Activated B cell treated with CpG ODN at 0.5 μM for 24 hours (primary cell): ENCODE results near the gene SHF. TPM values are rescaled to one million over a fixed set of nuclear protein-coding genes. Genes with fewer than 3 reads are reported as not detected.

Source experiments
- ATAC-seq: fragments of 200-7000 bp; cut with Tn5 transposase; one replicate; pipeline ENCODE4 v1.10.0; 2021; ENCODE audit warnings: low read depth, mild to moderate bottlenecking, moderate library complexity
- CTCF ChIA-PET: fragments of 350-600 bp; sonication (Branson Sonifier 250); formaldehyde crosslinking; loops from one replicate; lab custom pipeline; 2021; ENCODE audit warnings: antibody characterized with exemption; lab: Charles Lee
- POLR2A ChIA-PET: fragments of 350-600 bp; sonication (Branson Sonifier 250); formaldehyde crosslinking; loops from one replicate; lab custom pipeline; 2021; ENCODE audit warnings: antibody characterized with exemption; lab: Charles Lee
- DNase-seq: peaks from one replicate; pipeline ENCODE4 v3.0.0; 2022
- H3K27ac Mint-ChIP-seq: one replicate; pipeline ENCODE4 v1.8.0; 2020; ENCODE audit warnings: mixed read lengths
- H3K27me3 Mint-ChIP-seq: one replicate; pipeline ENCODE4 v1.8.0; 2021; ENCODE audit warnings: mixed read lengths
- H3K36me3 Mint-ChIP-seq: one replicate; pipeline ENCODE4 v1.8.0; 2021; ENCODE audit warnings: low read depth, mixed read lengths
- H3K4me1 Mint-ChIP-seq: one replicate; pipeline ENCODE4 v1.8.0; 2021; ENCODE audit warnings: mixed read lengths
- H3K4me3 Mint-ChIP-seq: one replicate; pipeline ENCODE4 v1.8.0; 2020; ENCODE audit warnings: mild to moderate bottlenecking, mixed read lengths
- H3K9me3 Mint-ChIP-seq: one replicate; pipeline ENCODE4 v1.8.0; 2020; ENCODE audit warnings: mixed read lengths
- intact Hi-C: fragments of 100-400 bp; cut with micrococcal nuclease; formaldehyde crosslinking; loops from one replicate; pipeline ENCODE4 v1.15.1; 2024
- total RNA-seq: library from RNA; stranded (reverse); gene quantifications from 2 replicates; pipeline ENCODE4 v1.2.3, GENCODE V29; 2022
- TF ChIP-seq, protein P1 (sequence below): fragments of 200-600 bp; IDR thresholded peaks from one replicate; pipeline ENCODE4 v1.8.0; 2022; ENCODE audit warnings: antibody characterized with exemption, mild to moderate bottlenecking

The SHF gene
- total RNA-seq, 1 donor from 2014 or later: 8.5 TPM

DNA sequence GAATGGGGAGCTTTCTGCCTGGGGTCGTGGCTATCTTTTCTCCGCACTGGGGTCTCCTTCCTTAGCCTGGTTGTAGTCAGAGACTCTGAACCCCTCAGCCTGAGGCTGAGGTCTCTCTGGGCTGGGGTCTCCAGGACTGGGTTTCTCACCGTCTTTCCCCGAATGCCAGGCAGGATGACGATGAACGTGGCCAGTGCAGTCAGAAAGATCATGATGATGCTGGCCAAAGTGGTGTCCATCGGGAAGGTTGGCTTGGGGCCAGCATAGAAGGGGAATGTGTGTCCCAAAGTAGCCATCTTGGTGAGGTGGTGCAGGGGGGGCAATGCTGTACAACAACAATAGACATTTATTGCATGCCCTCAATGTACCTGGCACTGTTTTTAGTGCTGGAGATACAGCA is 65.0 kb downstream of the SHF start:
- intact Hi-C loops: no loop called here
- ChIA-PET POLR2A (no interaction called here), CTCF (interaction anchor here (1.4 kb wide), 1 partner anchor 156 kb away, joined by 4 read pairs; no protein-coding TSS in a partner anchor)
- no peak for DNase-seq
- H3K4me1 Mint-ChIP-seq: peaks cover 6% of the 10 kb centered on the region
- H3K27ac Mint-ChIP-seq: no peak overlapping the region
- TF ChIP-seq, protein P1, sequence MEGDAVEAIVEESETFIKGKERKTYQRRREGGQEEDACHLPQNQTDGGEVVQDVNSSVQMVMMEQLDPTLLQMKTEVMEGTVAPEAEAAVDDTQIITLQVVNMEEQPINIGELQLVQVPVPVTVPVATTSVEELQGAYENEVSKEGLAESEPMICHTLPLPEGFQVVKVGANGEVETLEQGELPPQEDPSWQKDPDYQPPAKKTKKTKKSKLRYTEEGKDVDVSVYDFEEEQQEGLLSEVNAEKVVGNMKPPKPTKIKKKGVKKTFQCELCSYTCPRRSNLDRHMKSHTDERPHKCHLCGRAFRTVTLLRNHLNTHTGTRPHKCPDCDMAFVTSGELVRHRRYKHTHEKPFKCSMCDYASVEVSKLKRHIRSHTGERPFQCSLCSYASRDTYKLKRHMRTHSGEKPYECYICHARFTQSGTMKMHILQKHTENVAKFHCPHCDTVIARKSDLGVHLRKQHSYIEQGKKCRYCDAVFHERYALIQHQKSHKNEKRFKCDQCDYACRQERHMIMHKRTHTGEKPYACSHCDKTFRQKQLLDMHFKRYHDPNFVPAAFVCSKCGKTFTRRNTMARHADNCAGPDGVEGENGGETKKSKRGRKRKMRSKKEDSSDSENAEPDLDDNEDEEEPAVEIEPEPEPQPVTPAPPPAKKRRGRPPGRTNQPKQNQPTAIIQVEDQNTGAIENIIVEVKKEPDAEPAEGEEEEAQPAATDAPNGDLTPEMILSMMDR: no peak
- no peaks in the 10 kb centered on the region for H3K9me3 Mint-ChIP-seq
- no peak overlapping the region for H3K4me3 Mint-ChIP-seq
- no peaks in the 10 kb centered on the region for H3K36me3 Mint-ChIP-seq
- no peak for ATAC-seq
- peaks cover 57% of the 10 kb centered on the region for H3K27me3 Mint-ChIP-seq

DNA sequence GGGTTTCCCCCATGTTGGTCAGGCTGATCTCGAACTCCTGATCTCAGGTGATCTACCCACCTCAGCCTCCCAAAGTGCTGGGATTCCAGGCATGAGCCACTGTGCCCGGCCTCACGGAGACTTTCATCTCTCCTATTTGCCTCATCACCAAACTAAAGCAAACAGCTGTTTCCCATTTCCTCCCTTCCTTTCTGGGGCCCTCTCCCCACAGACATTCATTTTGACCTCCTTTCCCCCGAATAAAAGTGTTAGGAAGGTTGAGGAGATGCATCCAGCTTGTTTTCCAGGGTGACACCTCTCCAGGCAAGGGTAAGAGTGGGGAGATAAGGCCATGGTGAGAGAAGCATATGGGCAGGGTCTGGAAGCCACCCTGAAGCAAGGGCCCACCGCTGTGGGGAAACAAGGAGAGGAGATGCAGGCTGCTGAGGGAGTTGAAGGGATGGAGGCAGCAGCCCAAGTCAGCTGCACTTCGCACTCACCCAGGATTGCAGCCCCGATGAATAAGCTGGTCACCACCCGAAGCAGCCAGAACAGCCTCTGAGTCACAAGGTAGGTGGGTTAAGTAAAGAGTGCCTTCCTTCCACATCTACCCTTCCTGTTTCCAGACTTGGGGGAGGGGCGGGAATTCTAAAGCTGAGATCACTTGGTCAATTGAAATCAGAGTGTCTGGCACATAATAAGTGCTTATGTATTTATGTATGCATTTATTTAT is 65.9 kb downstream of the SHF start:
- H3K36me3 Mint-ChIP-seq: no peaks in the 10 kb centered on the region
- TF ChIP-seq, protein P1: no peak
- H3K4me3 Mint-ChIP-seq: no peak overlapping the region
- H3K27ac Mint-ChIP-seq: no peak overlapping the region
- DNase-seq (no peak), ATAC-seq (no peak)
- POLR2A ChIA-PET: no interaction called here
- intact Hi-C loops: no loop called here
- CTCF ChIA-PET: no interaction called here
- H3K4me1 Mint-ChIP-seq: peaks cover 14% of the 10 kb centered on the region
- H3K9me3 Mint-ChIP-seq: no peaks in the 10 kb centered on the region
- peaks cover 61% of the 10 kb centered on the region for H3K27me3 Mint-ChIP-seq

DNA sequence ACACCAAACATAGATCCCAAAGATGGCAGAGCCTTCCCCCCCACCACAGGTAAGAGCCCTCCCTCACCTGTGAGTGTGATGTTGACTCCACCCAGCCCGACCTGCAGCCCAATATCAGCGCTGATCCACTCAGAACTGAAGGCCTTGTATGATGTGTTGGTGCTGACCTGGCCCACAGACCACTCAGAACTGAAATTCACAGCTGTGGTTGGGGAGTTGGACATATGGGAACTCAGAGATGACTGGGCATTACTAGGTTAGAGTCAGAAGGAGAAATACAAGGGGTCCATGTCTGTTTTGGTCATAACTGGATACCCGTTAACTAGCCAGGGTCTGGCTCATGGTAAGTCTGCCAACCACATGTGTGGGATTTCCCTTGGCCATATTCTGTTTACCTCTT is 66.7 kb downstream of the SHF start:
- Mint-ChIP-seq H3K27ac (no peak overlapping the region), H3K36me3 (no peaks in the 10 kb centered on the region), H3K27me3 (peaks cover 62% of the 10 kb centered on the region), H3K4me1 (peaks cover 21% of the 10 kb centered on the region), H3K4me3 (no peak overlapping the region), H3K9me3 (no peaks in the 10 kb centered on the region)
- CTCF ChIA-PET: no interaction called here
- TF ChIP-seq, protein P1: no peak
- POLR2A ChIA-PET: no interaction called here
- ATAC-seq: no peak
- DNase-seq: no peak
- intact Hi-C loops: no loop called here

DNA sequence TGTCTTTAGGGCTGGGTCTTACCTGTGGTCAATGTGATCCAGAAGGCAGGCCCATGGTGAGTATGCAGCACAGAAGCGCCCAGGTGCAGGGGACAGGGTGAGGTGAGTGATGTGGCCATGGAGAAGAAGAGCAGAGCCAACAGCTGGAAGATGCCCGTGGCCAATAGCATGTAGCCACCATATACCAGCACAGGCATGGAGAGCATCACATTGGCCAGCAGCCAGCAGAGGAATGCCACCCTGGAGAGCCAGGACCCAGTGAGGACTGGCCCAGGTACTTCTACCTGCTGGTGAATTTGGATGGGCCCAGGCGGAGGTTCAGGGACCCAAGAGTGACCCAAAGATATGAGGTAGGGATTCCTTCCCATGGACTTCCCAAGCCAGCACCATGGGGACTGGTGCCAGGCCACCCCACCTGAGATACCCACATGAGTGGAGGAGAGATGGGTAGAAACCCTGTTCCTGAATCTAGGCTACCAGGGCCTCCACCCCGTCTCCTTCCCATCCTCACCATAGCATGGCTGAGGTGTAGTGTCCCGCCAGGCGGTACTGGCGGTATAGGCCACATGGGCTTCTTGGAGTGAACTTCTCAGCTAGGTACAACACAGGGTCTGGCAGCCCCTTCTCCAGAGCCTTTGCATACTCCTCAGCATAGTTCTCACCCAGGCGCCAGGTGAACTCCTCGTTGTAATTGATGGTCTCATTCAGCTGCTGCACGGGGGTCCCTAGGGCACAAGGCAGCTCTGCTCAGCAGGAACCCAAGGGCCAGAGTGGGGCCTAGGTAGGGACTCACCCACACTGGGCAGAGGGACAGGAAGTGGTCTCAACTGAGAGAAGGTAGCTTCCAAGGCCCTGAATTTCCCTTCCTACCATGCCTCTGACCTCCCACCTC is 67.4 kb downstream of the SHF start:
- ChIA-PET POLR2A (no interaction called here), CTCF (no interaction called here)
- intact Hi-C loops: no loop called here
- TF ChIP-seq, protein P1: no peak
- Mint-ChIP-seq H3K9me3 (no peaks in the 10 kb centered on the region), H3K27ac (no peak overlapping the region), H3K36me3 (no peaks in the 10 kb centered on the region), H3K27me3 (peaks cover 63% of the 10 kb centered on the region), H3K4me3 (no peak overlapping the region), H3K4me1 (peaks cover 25% of the 10 kb centered on the region)
- ATAC-seq (no peak), DNase-seq (no peak)

DNA sequence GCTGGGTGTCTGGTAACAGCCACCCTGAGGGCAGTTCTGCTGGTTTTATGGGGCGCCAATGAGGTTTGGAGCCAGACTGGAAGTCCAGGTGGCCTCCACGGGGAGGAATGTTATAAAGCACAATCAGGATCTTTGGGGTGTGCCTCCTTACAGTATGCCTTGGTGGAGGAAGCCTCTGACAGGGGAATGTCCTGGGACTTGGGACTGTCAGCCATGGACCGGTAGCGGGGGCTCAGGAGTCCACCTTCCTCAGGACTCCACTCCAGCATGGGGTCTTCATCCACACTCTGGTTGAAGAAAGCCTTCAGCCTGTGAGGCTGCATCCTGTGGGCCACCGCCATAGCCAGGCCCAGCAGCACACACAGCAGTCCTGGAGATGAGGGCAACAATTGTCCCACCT is 68.8 kb downstream of the SHF start:
- POLR2A ChIA-PET: interaction anchor here (0.7 to 1.6 kb wide), 2 partner anchors 70 to 150 kb away, joined by 3 to 9 read pairs; no protein-coding TSS in a partner anchor
- TF ChIP-seq, protein P1: no peak
- CTCF ChIA-PET: interaction anchor here (0.8 to 1.9 kb wide), 12 partner anchors 8 to 281 kb away, joined by 3 to 23 read pairs (median 8); partner anchors contain the start of gene DUOX1
- H3K9me3 Mint-ChIP-seq: no peaks in the 10 kb centered on the region
- no peak overlapping the region for H3K27ac Mint-ChIP-seq
- peaks cover 68% of the 10 kb centered on the region for H3K27me3 Mint-ChIP-seq
- H3K4me3 Mint-ChIP-seq: no peak overlapping the region
- peaks cover 34% of the 10 kb centered on the region for H3K4me1 Mint-ChIP-seq
- ATAC-seq (no peak), DNase-seq (no peak)
- intact Hi-C loops: loop anchor here (1.0 to 2.0 kb wide), 8 partner anchors 17 to 496 kb away; no protein-coding TSS in a partner anchor
- H3K36me3 Mint-ChIP-seq: no peaks in the 10 kb centered on the region
